Peyer's patch (tissue), 4 donors: Measurements from ENCODE around the gene PRKRIP1. TPM values are rescaled to one million over a fixed set of nuclear protein-coding genes. Genes with fewer than 3 reads are reported as not detected.

Experiments
- DNase-seq, 3 donors: peaks; one replicate each; pipeline ENCODE4 v3.0.0-alpha.2; 2017 to 2019
- H3K27ac ChIP-seq, 4 donors: fragments of 200-600 bp; sonication (generic); one replicate each; pipeline ENCODE4 v1.5.1; 2016 to 2019
- H3K27me3 ChIP-seq, 2 donors: fragments of 200-600 bp; sonication (generic); one replicate each; pipeline ENCODE4 v1.5.1; 2019
- H3K36me3 ChIP-seq, 3 donors: fragments of 200-600 bp; sonication (generic); one replicate each; pipeline ENCODE4 v1.5.1; 2016 to 2019
- H3K4me1 ChIP-seq, 4 donors: fragments of 200-600 bp; sonication (generic); one replicate each; pipeline ENCODE4 v1.5.1; 2016 to 2019
- H3K4me3 ChIP-seq, 4 donors: fragments of 200-600 bp; sonication (generic); 1 replicate in 3 of 4; 2 replicates in 1 of 4; pipeline ENCODE4 v1.5.1; 2016 to 2019; ENCODE audit warnings: mild to moderate bottlenecking in 1 of 4
- H3K9me3 ChIP-seq, 4 donors: fragments of 200-600 bp; sonication (generic); one replicate each; pipeline ENCODE4 v1.5.1; 2016 to 2019; ENCODE audit warnings: mild to moderate bottlenecking in 1 of 4
- CTCF ChIP-seq, 6 experiments: fragments of 450-650 bp in 4 of 6; fragments of 200-600 bp in 2 of 6; sonication (generic) in 1 of 6; IDR thresholded peaks; one replicate each; pipeline ENCODE4 v1.5.1; 2017 to 2019; ENCODE audit warnings: antibody characterized with exemption in 6 of 6, mild to moderate bottlenecking in 3 of 6, moderate library complexity in 1 of 6
- POLR2A ChIP-seq, 2 donors: fragments of 450-650 bp; IDR thresholded peaks; one replicate each; pipeline ENCODE4 v1.5.1; 2017; ENCODE audit warnings: antibody characterized with exemption in 2 of 2, mild to moderate bottlenecking in 2 of 2, moderate library complexity in 2 of 2
- total RNA-seq, 4 donors: library from RNA; depleted of rRNA; stranded (reverse); fragments of >200 nt; gene quantifications; one replicate each; pipeline ENCODE4 v1.1.0, GENCODE V29; 2016

PRKRIP1 gene
- total RNA-seq, 4 donors from 2014 or later, result 20.7 to 63.5 (median 38.2) TPM

- no peaks in the 10 kb centered on the region for H3K27me3 ChIP-seq
- no peak overlapping the region for H3K27ac ChIP-seq
- no peak for TF ChIP-seq CTCF (IDR thresholded peaks at IDR 0.05)
- TF ChIP-seq POLR2A (IDR thresholded peaks at IDR 0.05), result no peak
- DNase-seq, result no peak
- H3K4me3 ChIP-seq, result no peak overlapping the region
- peaks cover 0 to 3% (median 0%) of the 10 kb centered on the region in 4 donors for H3K4me1 ChIP-seq
- H3K36me3 ChIP-seq, result peaks cover 0 to 74% (median 0%) of the 10 kb centered on the region in 3 donors
- no peaks in the 10 kb centered on the region for H3K9me3 ChIP-seq
Observed at GRCh38 chr7:102410123-102410522, 14.0 kb downstream of the PRKRIP1 start.

- TF ChIP-seq POLR2A (IDR thresholded peaks at IDR 0.05) (no peak), CTCF (IDR thresholded peaks at IDR 0.05) (no peak)
- Histone ChIP-seq H3K4me3 (no peak overlapping the region), H3K27me3 (no peaks in the 10 kb centered on the region), H3K4me1 (peaks cover 0 to 4% (median 0%) of the 10 kb centered on the region in 4 donors), H3K36me3 (peaks cover 0 to 74% (median 0%) of the 10 kb centered on the region in 3 donors), H3K9me3 (no peaks in the 10 kb centered on the region), H3K27ac (no peak overlapping the region)
- DNase-seq, result no peak
Observed at GRCh38 chr7:102410918-102411317, 14.8 kb downstream of the PRKRIP1 start.

GRCh38 chr7:102412548-102412947 is 16.4 kb downstream of the PRKRIP1 start:
- H3K27ac ChIP-seq, result no peak overlapping the region
- H3K4me1 ChIP-seq, result peaks cover 0 to 4% (median 1%) of the 10 kb centered on the region in 4 donors
- TF ChIP-seq CTCF (IDR thresholded peaks at IDR 0.05) (peak; percentile 37 to 52 (median 45)), POLR2A (IDR thresholded peaks at IDR 0.05) (no peak)
- peaks cover 0 to 65% (median 0%) of the 10 kb centered on the region in 3 donors for H3K36me3 ChIP-seq
- no peaks in the 10 kb centered on the region for H3K9me3 ChIP-seq
- DNase-seq, result peak in 2 of 3 donors; percentile 62 to 75
- H3K4me3 ChIP-seq, result no peak overlapping the region
- H3K27me3 ChIP-seq, result no peaks in the 10 kb centered on the region

GRCh38 chr7:102413091-102413490 is 16.9 kb downstream of the PRKRIP1 start:
- no peak overlapping the region for H3K4me3 ChIP-seq
- H3K27ac ChIP-seq, result no peak overlapping the region
- no peak for TF ChIP-seq CTCF (IDR thresholded peaks at IDR 0.05)
- TF ChIP-seq POLR2A (IDR thresholded peaks at IDR 0.05), result no peak
- H3K36me3 ChIP-seq, result peaks cover 0 to 61% (median 0%) of the 10 kb centered on the region in 3 donors
- H3K9me3 ChIP-seq, result no peaks in the 10 kb centered on the region
- H3K27me3 ChIP-seq, result no peaks in the 10 kb centered on the region
- peaks cover 0 to 5% (median 2%) of the 10 kb centered on the region in 4 donors for H3K4me1 ChIP-seq
- no peak for DNase-seq

- Histone ChIP-seq H3K27me3 (no peaks in the 10 kb centered on the region), H3K27ac (no peak overlapping the region), H3K4me3 (no peak overlapping the region), H3K4me1 (peaks cover 0 to 5% (median 2%) of the 10 kb centered on the region in 4 donors), H3K36me3 (peaks cover 0 to 61% (median 0%) of the 10 kb centered on the region in 3 donors), H3K9me3 (no peaks in the 10 kb centered on the region)
- DNase-seq, result no peak
- no peak for TF ChIP-seq POLR2A (IDR thresholded peaks at IDR 0.05)
- no peak for TF ChIP-seq CTCF (IDR thresholded peaks at IDR 0.05)
Observed at GRCh38 chr7:102413611-102414010, 17.4 kb downstream of the PRKRIP1 start.
